Fibroblast of pulmonary artery (primary cell): ENCODE results near the gene STOML3.

Source experiments
- DNase-seq: peaks from one replicate; pipeline ENCODE4 v3.0.0-alpha.2; 2010; ENCODE audit warnings: low read depth
- H3K4me3 ChIP-seq: replicated peaks from 2 replicates; pipeline ENCODE4 v1.5.1; 2011; ENCODE audit warnings: low read depth, mild to moderate bottlenecking, control low read depth, low read length, moderate library complexity
- CTCF ChIP-seq: IDR thresholded peaks from 2 replicates; pipeline ENCODE4 v1.5.1; 2011; ENCODE audit warnings: mild to moderate bottlenecking, control low read depth, low read length, inconsistent platforms; ENCODE audit errors: missing control alignments

Gene STOML3

GRCh38 chr13:38990693-38991092, at the start of gene STOML3:
Gene STOML3 (minus strand): TSS chr13:38990831. CDS start chr13:38990721, 110 bp downstream.
- H3K4me3 ChIP-seq, result no peak within 1 kb of the TSS
- no peak for TF ChIP-seq CTCF

GRCh38 chr13:39040206-39040605, 49.6 kb upstream of the STOML3 start:
- peak; percentile 28 for DNase-seq
- no peak for TF ChIP-seq CTCF

More at GRCh38 chr13:38990693-38991092, at the start of gene STOML3:
- DNase-seq, result peak; percentile 10

GRCh38 chr13:39039041-39039440, 48.4 kb upstream of the STOML3 start:
- DNase-seq, result no peak
- peak overlapping the region; percentile 93 for H3K4me3 ChIP-seq
- TF ChIP-seq CTCF, result no peak

More at GRCh38 chr13:39040206-39040605, 49.6 kb upstream of the STOML3 start:
- H3K4me3 ChIP-seq, result no peak overlapping the region

- no peak for DNase-seq
- no peak for TF ChIP-seq CTCF
- H3K4me3 ChIP-seq, result peak overlapping the region; percentile 93
These were observed 48.0 kb upstream of the STOML3 start for GRCh38 chr13:39038569-39039030.

- DNase-seq, result peak; percentile 94
- no peak for TF ChIP-seq CTCF
- peak within 1 kb of the TSS; percentile 93 for H3K4me3 ChIP-seq
These were observed 47.4 kb upstream of the STOML3 start, which contains the start of the genes NHLRC3 and PROSER1 for GRCh38 chr13:39037880-39038568. Gene NHLRC3 (plus strand): TSS chr13:39038456. CDS start chr13:39038640, 184 bp downstream. Gene PROSER1 (minus strand): TSS chr13:39038089. CDS start chr13:39037242, 847 bp downstream.

- no peak for DNase-seq
- no peak for TF ChIP-seq CTCF
- H3K4me3 ChIP-seq, result peak overlapping the region; percentile 93
These were observed 46.8 kb upstream of the STOML3 start for GRCh38 chr13:39037410-39037879.

- TF ChIP-seq CTCF, result no peak
- peak overlapping the region; percentile 93 for H3K4me3 ChIP-seq
- peak; percentile 44 for DNase-seq
These were observed 45.6 kb upstream of the STOML3 start for GRCh38 chr13:39036212-39036611.
